ENCODE measurements around the gene TBCA. TPM values are rescaled to one million over a fixed set of nuclear protein-coding genes. Genes with fewer than 3 reads are reported as not detected.

TBCA gene
- total and polyA plus RNA-seq, 11 donors = 108 to 171 (median 132) TPM

DNA sequence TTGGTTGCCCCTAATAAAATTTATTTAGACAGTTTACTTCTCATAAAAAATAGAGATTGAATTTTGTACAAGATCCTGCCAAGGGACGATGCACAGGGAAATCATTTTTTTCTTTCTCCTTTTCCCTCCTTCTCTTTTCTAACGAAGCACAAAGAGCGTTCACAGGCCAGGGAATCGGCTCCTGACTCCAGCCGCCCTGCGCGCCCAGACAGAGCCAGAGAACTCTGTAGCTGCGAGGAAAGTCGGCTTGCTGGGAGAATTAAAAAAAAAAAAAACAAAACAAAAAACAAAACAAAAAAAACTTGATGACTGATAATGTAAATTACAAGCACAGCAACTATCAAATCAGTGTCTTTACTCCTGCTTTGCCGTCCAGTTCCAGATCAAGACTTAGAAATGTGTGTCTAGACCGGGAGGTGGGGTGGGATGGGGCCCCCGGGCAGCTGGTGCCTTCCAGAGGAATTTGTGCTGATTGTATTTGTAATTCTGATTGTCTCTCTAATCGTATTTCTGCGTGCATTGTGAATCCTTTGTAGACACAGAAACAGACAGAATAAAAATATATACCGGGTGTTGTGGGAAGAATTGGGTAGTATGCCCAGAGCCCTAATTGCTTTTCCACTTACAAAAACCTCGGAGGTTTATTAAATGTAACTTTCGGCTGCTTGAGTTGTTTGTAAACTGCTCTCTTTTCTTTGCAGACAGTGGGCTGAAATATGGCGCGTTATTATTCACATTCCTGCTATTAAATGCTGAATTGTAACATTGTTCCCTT, 134.0 kb downstream of the TBCA start:
- H3K4me1 ChIP-seq = peaks cover 0 to 60% (median 12%) of the 10 kb centered on the region in 12 donors
- H3K27me3 ChIP-seq = peaks cover 75 to 100% (median 88%) of the 10 kb centered on the region in 9 donors
- no peaks in the 10 kb centered on the region for H3K36me3 ChIP-seq
- H3K9me3 ChIP-seq = no peaks in the 10 kb centered on the region
- DNase-seq (no peak), ATAC-seq (no peak)
- intact Hi-C loops (cut with DNase I) = loop anchor here in 6 of 10 donors (10.0 kb wide), 4 partner anchors 133 to 373 kb away; partner anchors contain the start of gene TBCA (in 1 of the 6)
- 11 to 14% (median 13%) methylated on average over 19 of the region's 19 CpGs for WGBS, 4 donors
- TF ChIP-seq, protein P1, sequence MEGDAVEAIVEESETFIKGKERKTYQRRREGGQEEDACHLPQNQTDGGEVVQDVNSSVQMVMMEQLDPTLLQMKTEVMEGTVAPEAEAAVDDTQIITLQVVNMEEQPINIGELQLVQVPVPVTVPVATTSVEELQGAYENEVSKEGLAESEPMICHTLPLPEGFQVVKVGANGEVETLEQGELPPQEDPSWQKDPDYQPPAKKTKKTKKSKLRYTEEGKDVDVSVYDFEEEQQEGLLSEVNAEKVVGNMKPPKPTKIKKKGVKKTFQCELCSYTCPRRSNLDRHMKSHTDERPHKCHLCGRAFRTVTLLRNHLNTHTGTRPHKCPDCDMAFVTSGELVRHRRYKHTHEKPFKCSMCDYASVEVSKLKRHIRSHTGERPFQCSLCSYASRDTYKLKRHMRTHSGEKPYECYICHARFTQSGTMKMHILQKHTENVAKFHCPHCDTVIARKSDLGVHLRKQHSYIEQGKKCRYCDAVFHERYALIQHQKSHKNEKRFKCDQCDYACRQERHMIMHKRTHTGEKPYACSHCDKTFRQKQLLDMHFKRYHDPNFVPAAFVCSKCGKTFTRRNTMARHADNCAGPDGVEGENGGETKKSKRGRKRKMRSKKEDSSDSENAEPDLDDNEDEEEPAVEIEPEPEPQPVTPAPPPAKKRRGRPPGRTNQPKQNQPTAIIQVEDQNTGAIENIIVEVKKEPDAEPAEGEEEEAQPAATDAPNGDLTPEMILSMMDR (IDR thresholded peaks at IDR 0.05) = no peak
- TF ChIP-seq POLR2A (IDR thresholded peaks at IDR 0.05) = no peak
- no peak overlapping the region for H3K4me3 ChIP-seq
- H3K27ac ChIP-seq = no peak overlapping the region

DNA sequence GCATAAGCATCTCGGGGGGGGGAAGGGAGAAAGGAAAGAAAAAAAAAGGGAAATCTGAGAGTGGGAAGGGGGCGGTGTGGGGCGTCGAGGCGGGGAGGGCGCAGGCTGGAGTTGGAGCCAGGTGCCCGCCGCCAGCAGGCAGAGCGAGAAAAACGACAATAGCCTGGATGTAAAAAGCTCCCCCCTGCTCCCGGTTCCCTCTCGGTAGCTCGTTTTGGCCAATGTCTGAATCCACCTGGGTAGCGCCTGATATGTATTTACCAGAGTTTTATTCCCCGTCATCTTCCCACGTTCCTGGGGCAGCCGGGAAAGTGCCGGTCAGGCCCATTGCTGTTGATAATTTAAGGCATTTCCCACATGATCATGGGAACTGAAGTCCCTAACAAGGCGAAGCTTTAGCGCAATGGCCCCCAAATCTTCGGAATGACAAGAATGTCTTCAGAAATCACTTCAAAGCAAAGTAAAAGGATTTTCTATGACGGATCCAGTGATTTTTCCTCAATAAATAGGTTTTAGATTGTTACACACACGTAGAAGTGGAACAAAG, 134.7 kb downstream of the TBCA start:
- no peak for DNase-seq
- WGBS, 4 donors = 8 to 13% (median 11%) methylated on average over 23 of the region's 23 CpGs
- intact Hi-C loops (cut with DNase I) = loop anchor here in 6 of 10 donors (10.0 kb wide), 4 partner anchors 133 to 373 kb away; partner anchors contain the start of gene TBCA (in 1 of the 6)

More for the DNA sequence above, 134.7 kb downstream of the TBCA start:
- Histone ChIP-seq H3K27me3 (peaks cover 82 to 100% (median 95%) of the 10 kb centered on the region in 9 donors), H3K4me3 (no peak overlapping the region), H3K27ac (no peak overlapping the region), H3K36me3 (no peaks in the 10 kb centered on the region), H3K9me3 (no peaks in the 10 kb centered on the region), H3K4me1 (peaks cover 0 to 67% (median 14%) of the 10 kb centered on the region in 12 donors)
- ATAC-seq = no peak
- TF ChIP-seq POLR2A (IDR thresholded peaks at IDR 0.05) = no peak
- TF ChIP-seq, protein P1 (IDR thresholded peaks at IDR 0.05) = no peak

Other genes starting within 250 kb of the TBCA start
- gene OTP, start 137.6 kb downstream of the TBCA start, total RNA-seq = under 1 TPM in 1 of 9 donors, not detected in 8; 0.06 TPM
- gene OTP, start 137.6 kb downstream of the TBCA start, polyA plus RNA-seq = not detected

Data from heart left ventricle (tissue), 16 donors.